HepG2 (cell line): ENCODE measurements around the gene XPR1. TPM values are rescaled to one million over a fixed set of nuclear protein-coding genes. Genes with fewer than 3 reads are reported as not detected.
A peak's percentile ranks its signal among the peaks of the same experiment; 100 is the strongest.

Experiments
- ATAC-seq: fragments of 200-7000 bp; cut with Tn5 transposase; 3 replicates; pipeline ENCODE4 v1.9.1; 2020; ENCODE audit warnings: mild to moderate bottlenecking, moderate library complexity
- BruUV-seq: library from RNA; stranded (reverse); fragments of 400-500 nt; replicated peaks from 2 replicates; lab custom pipeline; 2021; lab: Mats Ljungman, UMichigan
- CTCF ChIA-PET: fragments of 300-600 bp; formaldehyde crosslinking; extraction: SDS; loops from one replicate; lab custom pipeline; 2021; ENCODE audit warnings: low total read pairs, inconsistent platforms, low intra/inter-chr PET ratio; lab: Yijun Ruan, JAX
- POLR2A ChIA-PET: fragments of 350-600 bp; sonication (Branson Sonifier 250); formaldehyde crosslinking; loops from one replicate; lab custom pipeline; 2020; ENCODE audit warnings: antibody characterized with exemption, inconsistent platforms; lab: Yijun Ruan, JAX
- DNase-seq: peaks from one replicate; pipeline ENCODE4 v3.0.0-alpha.2; 2015; ENCODE audit warnings: low spot score
- FAIRE-seq: peaks from 3 replicates; lab custom pipeline; 2011; peaks lifted over from hg19 to GRCh38; lab: Jason Lieb, UNC
- H2AFZ ChIP-seq: one replicate; pipeline ENCODE4 v1.6.1; 2011; ENCODE audit warnings: low read length, inconsistent platforms
- H3K27ac ChIP-seq: fragments of 300-600 bp; 3 replicates; pipeline ENCODE4 v1.8.0; 2011; ENCODE audit warnings: mixed run types, mild to moderate bottlenecking, mixed read lengths, low read length, inconsistent platforms; ENCODE audit not compliant: insufficient read depth; ENCODE audit errors: extremely low read length
- H3K27me3 ChIP-seq, 2 experiments: fragments of 200-600 bp in 1 of 2; 2 replicates in 1 of 2; 3 replicates in 1 of 2; pipeline versions ENCODE4 v1.6.0 to v1.8.0; 2011; ENCODE audit warnings: low read length in 2 of 2, mild to moderate bottlenecking in 2 of 2, moderate library complexity in 2 of 2, inconsistent platforms in 1 of 2; ENCODE audit not compliant: insufficient read depth in 2 of 2, control insufficient read depth in 1 of 2
- H3K36me3 ChIP-seq, 2 experiments: fragments of 200-600 bp in 1 of 2; replicated peaks in 1 of 2; 2 replicates in 1 of 2; 3 replicates in 1 of 2; pipeline versions ENCODE4 v1.5.1 to v1.8.0; 2011; ENCODE audit warnings: low read length in 2 of 2, inconsistent platforms in 1 of 2; ENCODE audit not compliant: insufficient read depth in 2 of 2, control insufficient read depth in 1 of 2
- H3K4me1 ChIP-seq: 2 replicates; pipeline ENCODE4 v1.5.1; 2012; ENCODE audit warnings: low read length, inconsistent platforms; ENCODE audit not compliant: insufficient read depth
- H3K4me2 ChIP-seq: 2 replicates; pipeline ENCODE4 v1.6.0; 2011; ENCODE audit warnings: low read depth, low read length, inconsistent platforms
- H3K4me3 ChIP-seq, 3 experiments: fragments of 200-600 bp in 1 of 3; sonication (generic), shearing (Covaris generic) in 1 of 3; replicated peaks in 1 of 3; 2 replicates each; pipeline ENCODE4 v1.5.1; 2011 to 2016; ENCODE audit warnings: low read length in 3 of 3, inconsistent platforms in 2 of 3, low read depth in 2 of 3, mild to moderate bottlenecking in 2 of 3, control low read depth in 1 of 3, mixed read lengths in 1 of 3; ENCODE audit not compliant: insufficient read depth in 1 of 3
- H3K79me2 ChIP-seq: one replicate; pipeline ENCODE4 v1.6.1; 2011; ENCODE audit warnings: low read length, inconsistent platforms; ENCODE audit not compliant: insufficient read depth
- H3K9ac ChIP-seq: 2 replicates; pipeline ENCODE4 v1.6.0; 2011; ENCODE audit warnings: mild to moderate bottlenecking, low read depth, low read length, inconsistent platforms; ENCODE audit not compliant: insufficient read depth
- H3K9me3 ChIP-seq: 2 replicates; pipeline ENCODE4 v1.5.1; 2012; ENCODE audit warnings: mild to moderate bottlenecking, low read length
- H4K20me1 ChIP-seq: 2 replicates; pipeline ENCODE4 v1.6.0; 2011; ENCODE audit warnings: inconsistent platforms, mild to moderate bottlenecking, low read length, moderate library complexity; ENCODE audit not compliant: insufficient read depth
- CEBPB ChIP-seq: IDR thresholded peaks from 2 replicates; pipeline ENCODE4 v1.6.1; 2011; ENCODE audit warnings: low read depth, low read length, improper control_type of control experiment, borderline replicate concordance
- EED ChIP-seq: sonication (generic); formaldehyde crosslinking; IDR thresholded peaks from 2 replicates; pipeline ENCODE4 v1.5.0; 2020; ENCODE audit warnings: mild to moderate bottlenecking, missing genetic modification reagents
- ZNF138 ChIP-seq: sonication (generic); formaldehyde crosslinking; IDR thresholded peaks from 2 replicates; pipeline ENCODE4 v1.5.0; 2020; ENCODE audit warnings: mild to moderate bottlenecking, low read depth, missing genetic modification reagents
- ZNF460 ChIP-seq: sonication (generic); formaldehyde crosslinking; IDR thresholded peaks from 2 replicates; pipeline ENCODE4 v1.5.1; 2020; ENCODE audit warnings: missing genetic modification reagents, mild to moderate bottlenecking, borderline replicate concordance
- ZSCAN9 ChIP-seq: IDR thresholded peaks from 2 replicates; pipeline ENCODE4 v1.6.1; 2016; ENCODE audit warnings: borderline replicate concordance
- WGBS: methylation state at CpG from one replicate; pipeline ENCODE4 v1.1.6; 2017; ENCODE audit warnings: low lambda C conversion rate; 5-methylcytosine and 5-hydroxymethylcytosine counted together
- in situ Hi-C: cut with HindIII; loops from 2 replicates; pipeline ENCODE4 v1.10.0; 2017; ENCODE audit warnings: low pct_unique_long_range_greater_than_20kb; ENCODE audit not compliant: extremely low pct_ligation_motif_present
- intact Hi-C: fragments of 100-400 bp; cut with micrococcal nuclease; formaldehyde crosslinking; loops from one replicate; pipeline ENCODE4 v1.10.0; 2022; ENCODE audit not compliant: unreplicated experiment
- polyA plus RNA-seq, 8 experiments: library from polyadenylated mRNA; depleted of rRNA in 3 of 8; stranded (reverse) in 7 of 8; unstranded in 1 of 8; fragments of >200 nt; fragmentation: Illumina TruSeq in 4 of 8; extraction: Trizol in 4 of 8; gene quantifications; 2 replicates each; pipeline versions ENCODE4 v1.2.1 to v1.2.3, GENCODE V29; 2011 to 2016; ENCODE audit warnings: low read depth in 4 of 8, missing spikeins in 1 of 8, mixed read lengths in 1 of 8; ENCODE audit not compliant: insufficient read depth in 1 of 8
- total RNA-seq, 5 experiments: library from RNA; depleted of rRNA; stranded (reverse); fragments of >200 nt; fragmentation: Illumina TruSeq; extraction: Trizol; gene quantifications; 2 replicates each; pipeline ENCODE4 v1.2.3, GENCODE V29; 2016; ENCODE audit warnings: low read depth in 1 of 5
- TF ChIP-seq, protein P1 (sequence below): IDR thresholded peaks from 2 replicates; pipeline ENCODE4 v1.4.0; 2020; ENCODE audit warnings: mild to moderate bottlenecking, missing genetic modification reagents
- TF ChIP-seq, protein P2 (sequence below): sonication (generic); formaldehyde crosslinking; IDR thresholded peaks from 2 replicates; pipeline ENCODE4 v1.5.1; 2020; ENCODE audit warnings: missing genetic modification reagents, mild to moderate bottlenecking, borderline replicate concordance
- TF ChIP-seq, protein P3 (sequence below): IDR thresholded peaks from 2 replicates; pipeline ENCODE4 v1.6.1; 2016; ENCODE audit warnings: mild to moderate bottlenecking
- TF ChIP-seq, protein P4 (sequence below): sonication (generic); formaldehyde crosslinking; IDR thresholded peaks from 2 replicates; pipeline ENCODE4 v1.4.0; 2020; ENCODE audit warnings: mild to moderate bottlenecking, missing genetic modification reagents

Gene XPR1
- total and polyA plus RNA-seq, 2 of the 13 experiments (the other 11 are each of a cell fraction or from before 2014, with no cell fraction given): 22.3 to 23.6 TPM

DNA sequence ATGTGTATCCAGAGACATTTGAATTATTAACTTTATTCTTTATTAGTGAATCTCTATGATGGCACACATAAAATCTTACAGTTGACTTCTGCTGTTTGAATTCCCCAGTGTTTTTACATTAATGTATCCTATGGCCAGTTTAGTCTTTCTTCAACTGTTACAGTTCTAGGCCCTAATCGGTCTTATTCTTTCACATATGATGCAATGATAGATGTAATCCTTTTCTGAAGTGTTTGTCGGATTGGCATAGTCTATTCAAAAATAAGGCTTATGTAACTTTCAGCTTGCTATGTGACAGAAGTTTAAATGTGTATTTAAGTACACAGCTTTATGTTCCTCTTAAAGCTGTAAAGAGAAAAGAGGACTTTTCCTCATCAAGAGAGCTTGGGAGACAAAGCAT is 254.5 kb downstream of the XPR1 start:
- TF ChIP-seq ZNF138 (CRISPR knock-in tag) (no peak), CEBPB (peak; percentile 36; the same call in 1 of the 2 replicates)
- ChIA-PET POLR2A (no interaction called here), CTCF (no interaction called here)
- Histone ChIP-seq H3K79me2 (no peaks in the 10 kb centered on the region), H4K20me1 (no peaks in the 10 kb centered on the region), H3K4me3 (no peak overlapping the region), H3K36me3 (peaks cover 0 to 1% of the 10 kb centered on the region in 2 experiments; a peak in 1 of 5 replicates), H3K27ac (no peak overlapping the region), H3K9me3 (no peaks in the 10 kb centered on the region), H3K9ac (no peak overlapping the region), H3K27me3 (no peaks in the 10 kb centered on the region), H3K4me2 (no peak overlapping the region), H3K4me1 (no peaks in the 10 kb centered on the region), H2AFZ (no peak overlapping the region)
- intact Hi-C loops (loop anchor here (10.0 kb wide), 1 partner anchor 148 kb away; the partner anchor contains the start of gene MR1), in situ Hi-C loops (loop anchor here (10.0 kb wide), 1 partner anchor 258 kb away; no protein-coding TSS in a partner anchor)
- FAIRE-seq (no peak), ATAC-seq (no peak), DNase-seq (no peak)
- BruUV-seq: no TSS peak
- WGBS: 94% methylated on average over 2 of the region's 2 CpGs

DNA sequence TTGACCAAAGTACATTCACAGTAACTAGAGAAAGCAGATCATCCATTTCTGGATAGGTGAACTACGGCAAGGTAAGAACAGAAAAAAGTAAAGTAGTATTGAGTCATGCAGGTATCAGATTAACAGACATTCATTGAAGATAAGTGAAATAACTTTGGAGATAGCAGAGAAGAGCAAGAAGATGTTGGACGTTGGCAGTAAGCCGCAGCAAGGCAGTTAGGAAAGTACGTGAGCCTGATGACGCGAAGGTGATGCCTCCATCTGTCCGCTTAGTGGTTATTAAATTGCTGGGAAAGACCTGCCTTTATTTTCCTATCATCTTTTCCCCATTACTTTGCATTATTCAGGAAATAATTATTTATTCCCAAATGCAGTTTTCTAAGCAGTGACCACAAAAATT is 256.0 kb downstream of the XPR1 start:
- peaks cover 6% of the 10 kb centered on the region for H3K4me1 ChIP-seq
- ATAC-seq (no peak), DNase-seq (no peak), FAIRE-seq (no peak)
- no peak overlapping the region for H2AFZ ChIP-seq
- H3K9ac ChIP-seq: no peak overlapping the region
- H3K4me3 ChIP-seq: no peak overlapping the region
- ChIA-PET CTCF (no interaction called here), POLR2A (no interaction called here)
- H3K27ac ChIP-seq: no peak overlapping the region
- BruUV-seq: no TSS peak
- peaks cover 0 to 1% of the 10 kb centered on the region in 2 experiments; a peak in 1 of 5 replicates for H3K36me3 ChIP-seq
- no peaks in the 10 kb centered on the region for H3K79me2 ChIP-seq
- 97% methylated on average over 7 of the region's 7 CpGs for WGBS
- no peaks in the 10 kb centered on the region for H4K20me1 ChIP-seq
- no peaks in the 10 kb centered on the region for H3K9me3 ChIP-seq
- H3K4me2 ChIP-seq: no peak overlapping the region
- intact Hi-C loops: loop anchor here (10.0 kb wide), 1 partner anchor 147 kb away; the partner anchor contains the start of gene MR1
- H3K27me3 ChIP-seq: no peaks in the 10 kb centered on the region
- in situ Hi-C loops: loop anchor here (10.0 kb wide), 1 partner anchor 257 kb away; no protein-coding TSS in a partner anchor
- TF ChIP-seq, protein P1, sequence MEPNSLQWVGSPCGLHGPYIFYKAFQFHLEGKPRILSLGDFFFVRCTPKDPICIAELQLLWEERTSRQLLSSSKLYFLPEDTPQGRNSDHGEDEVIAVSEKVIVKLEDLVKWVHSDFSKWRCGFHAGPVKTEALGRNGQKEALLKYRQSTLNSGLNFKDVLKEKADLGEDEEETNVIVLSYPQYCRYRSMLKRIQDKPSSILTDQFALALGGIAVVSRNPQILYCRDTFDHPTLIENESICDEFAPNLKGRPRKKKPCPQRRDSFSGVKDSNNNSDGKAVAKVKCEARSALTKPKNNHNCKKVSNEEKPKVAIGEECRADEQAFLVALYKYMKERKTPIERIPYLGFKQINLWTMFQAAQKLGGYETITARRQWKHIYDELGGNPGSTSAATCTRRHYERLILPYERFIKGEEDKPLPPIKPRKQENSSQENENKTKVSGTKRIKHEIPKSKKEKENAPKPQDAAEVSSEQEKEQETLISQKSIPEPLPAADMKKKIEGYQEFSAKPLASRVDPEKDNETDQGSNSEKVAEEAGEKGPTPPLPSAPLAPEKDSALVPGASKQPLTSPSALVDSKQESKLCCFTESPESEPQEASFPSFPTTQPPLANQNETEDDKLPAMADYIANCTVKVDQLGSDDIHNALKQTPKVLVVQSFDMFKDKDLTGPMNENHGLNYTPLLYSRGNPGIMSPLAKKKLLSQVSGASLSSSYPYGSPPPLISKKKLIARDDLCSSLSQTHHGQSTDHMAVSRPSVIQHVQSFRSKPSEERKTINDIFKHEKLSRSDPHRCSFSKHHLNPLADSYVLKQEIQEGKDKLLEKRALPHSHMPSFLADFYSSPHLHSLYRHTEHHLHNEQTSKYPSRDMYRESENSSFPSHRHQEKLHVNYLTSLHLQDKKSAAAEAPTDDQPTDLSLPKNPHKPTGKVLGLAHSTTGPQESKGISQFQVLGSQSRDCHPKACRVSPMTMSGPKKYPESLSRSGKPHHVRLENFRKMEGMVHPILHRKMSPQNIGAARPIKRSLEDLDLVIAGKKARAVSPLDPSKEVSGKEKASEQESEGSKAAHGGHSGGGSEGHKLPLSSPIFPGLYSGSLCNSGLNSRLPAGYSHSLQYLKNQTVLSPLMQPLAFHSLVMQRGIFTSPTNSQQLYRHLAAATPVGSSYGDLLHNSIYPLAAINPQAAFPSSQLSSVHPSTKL (CRISPR knock-in tag): no peak
- no peak for TF ChIP-seq ZSCAN9 (CRISPR knock-in tag)
- TF ChIP-seq, protein P2, sequence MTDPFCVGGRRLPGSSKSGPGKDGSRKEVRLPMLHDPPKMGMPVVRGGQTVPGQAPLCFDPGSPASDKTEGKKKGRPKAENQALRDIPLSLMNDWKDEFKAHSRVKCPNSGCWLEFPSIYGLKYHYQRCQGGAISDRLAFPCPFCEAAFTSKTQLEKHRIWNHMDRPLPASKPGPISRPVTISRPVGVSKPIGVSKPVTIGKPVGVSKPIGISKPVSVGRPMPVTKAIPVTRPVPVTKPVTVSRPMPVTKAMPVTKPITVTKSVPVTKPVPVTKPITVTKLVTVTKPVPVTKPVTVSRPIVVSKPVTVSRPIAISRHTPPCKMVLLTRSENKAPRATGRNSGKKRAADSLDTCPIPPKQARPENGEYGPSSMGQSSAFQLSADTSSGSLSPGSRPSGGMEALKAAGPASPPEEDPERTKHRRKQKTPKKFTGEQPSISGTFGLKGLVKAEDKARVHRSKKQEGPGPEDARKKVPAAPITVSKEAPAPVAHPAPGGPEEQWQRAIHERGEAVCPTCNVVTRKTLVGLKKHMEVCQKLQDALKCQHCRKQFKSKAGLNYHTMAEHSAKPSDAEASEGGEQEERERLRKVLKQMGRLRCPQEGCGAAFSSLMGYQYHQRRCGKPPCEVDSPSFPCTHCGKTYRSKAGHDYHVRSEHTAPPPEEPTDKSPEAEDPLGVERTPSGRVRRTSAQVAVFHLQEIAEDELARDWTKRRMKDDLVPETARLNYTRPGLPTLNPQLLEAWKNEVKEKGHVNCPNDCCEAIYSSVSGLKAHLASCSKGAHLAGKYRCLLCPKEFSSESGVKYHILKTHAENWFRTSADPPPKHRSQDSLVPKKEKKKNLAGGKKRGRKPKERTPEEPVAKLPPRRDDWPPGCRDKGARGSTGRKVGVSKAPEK (CRISPR knock-in tag): no peak
- no peak for TF ChIP-seq EED (CRISPR knock-in tag)
- no peak for TF ChIP-seq ZNF460 (CRISPR knock-in tag)
- TF ChIP-seq, protein P3, sequence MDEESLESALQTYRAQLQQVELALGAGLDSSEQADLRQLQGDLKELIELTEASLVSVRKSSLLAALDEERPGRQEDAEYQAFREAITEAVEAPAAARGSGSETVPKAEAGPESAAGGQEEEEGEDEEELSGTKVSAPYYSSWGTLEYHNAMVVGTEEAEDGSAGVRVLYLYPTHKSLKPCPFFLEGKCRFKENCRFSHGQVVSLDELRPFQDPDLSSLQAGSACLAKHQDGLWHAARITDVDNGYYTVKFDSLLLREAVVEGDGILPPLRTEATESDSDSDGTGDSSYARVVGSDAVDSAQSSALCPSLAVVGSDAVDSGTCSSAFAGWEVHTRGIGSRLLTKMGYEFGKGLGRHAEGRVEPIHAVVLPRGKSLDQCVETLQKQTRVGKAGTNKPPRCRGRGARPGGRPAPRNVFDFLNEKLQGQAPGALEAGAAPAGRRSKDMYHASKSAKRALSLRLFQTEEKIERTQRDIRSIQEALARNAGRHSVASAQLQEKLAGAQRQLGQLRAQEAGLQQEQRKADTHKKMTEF (CRISPR knock-in tag): no peak
- TF ChIP-seq, protein P4, sequence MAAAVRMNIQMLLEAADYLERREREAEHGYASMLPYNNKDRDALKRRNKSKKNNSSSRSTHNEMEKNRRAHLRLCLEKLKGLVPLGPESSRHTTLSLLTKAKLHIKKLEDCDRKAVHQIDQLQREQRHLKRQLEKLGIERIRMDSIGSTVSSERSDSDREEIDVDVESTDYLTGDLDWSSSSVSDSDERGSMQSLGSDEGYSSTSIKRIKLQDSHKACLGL (CRISPR knock-in tag): no peak
